ENCODE results near the gene GCSAML.

Gene GCSAML

DNA sequence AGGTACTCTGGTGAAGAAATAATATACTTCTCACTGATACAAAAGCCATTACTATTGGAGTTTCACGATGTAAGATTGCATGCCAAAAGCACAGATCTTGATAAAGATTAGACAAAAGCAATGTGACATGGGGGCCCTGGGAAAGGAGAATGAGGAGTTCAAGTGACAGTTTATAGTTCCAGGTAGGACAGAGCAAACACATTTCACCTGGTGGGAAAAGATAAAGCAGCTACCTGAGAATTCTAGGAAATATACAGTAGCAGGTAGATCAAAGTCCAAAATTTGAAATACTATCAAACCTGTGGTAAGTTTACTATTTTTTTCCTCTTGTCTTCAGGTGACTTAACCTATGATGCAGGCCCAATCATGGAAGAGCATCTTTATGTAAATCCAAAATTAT, 64.5 kb downstream of the GCSAML start:
- DNase-seq (ENCODE audit: extremely low read depth, low read depth), result no peak

DNA sequence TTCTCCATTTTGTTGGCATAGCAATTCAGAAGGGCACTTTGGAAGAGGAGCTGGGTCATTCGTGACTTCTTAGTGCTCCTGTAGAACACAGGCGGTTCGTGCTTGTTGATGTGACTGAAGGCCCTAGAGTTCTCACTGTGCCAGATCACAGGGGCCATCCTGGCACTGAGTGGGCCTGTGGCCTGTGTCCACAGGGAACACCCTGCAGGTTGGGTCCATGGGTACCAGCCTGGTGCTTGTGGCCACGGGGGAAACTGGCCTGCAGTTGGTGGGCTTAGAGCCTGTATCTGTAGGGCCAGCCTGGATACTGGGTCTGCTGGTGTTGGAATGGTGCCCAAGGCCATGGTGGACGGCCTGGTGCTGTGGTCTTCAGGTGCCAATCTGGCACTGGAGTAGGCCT, 65.7 kb downstream of the GCSAML start:
- DNase-seq (ENCODE audit: extremely low read depth, low read depth), result no peak
- TF ChIP-seq CTCF (IDR thresholded peaks at IDR 0.05; ENCODE audit: low read depth, low read length), result no peak

More for the DNA sequence above, 64.5 kb downstream of the GCSAML start:
- no peak for TF ChIP-seq CTCF (IDR thresholded peaks at IDR 0.05; ENCODE audit: low read depth, low read length)
